Forelimb muscle (tissue), 1 donor: ENCODE data around the gene SHOX. TPM values are rescaled to one million over a fixed set of nuclear protein-coding genes. Genes with fewer than 3 reads are reported as not detected.
"Not testable (repeated sequence)": the region's sequence is repeated elsewhere in the genome, so short reads cannot be mapped to it uniquely, and the experiment has no call there.

Experiments
- DNase-seq: peaks from one replicate; pipeline ENCODE4 v3.0.0-alpha.2; 2013; ENCODE audit warnings: low read depth
- polyA plus RNA-seq: library from polyadenylated mRNA; unstranded; fragments of 120-200 nt; gene quantifications from one replicate; pipeline ENCODE4 v1.2.1, GENCODE V29; 2013; ENCODE audit not compliant: insufficient read length

Gene SHOX
- polyA plus RNA-seq, 1 donor: 0.58 TPM

DNA sequence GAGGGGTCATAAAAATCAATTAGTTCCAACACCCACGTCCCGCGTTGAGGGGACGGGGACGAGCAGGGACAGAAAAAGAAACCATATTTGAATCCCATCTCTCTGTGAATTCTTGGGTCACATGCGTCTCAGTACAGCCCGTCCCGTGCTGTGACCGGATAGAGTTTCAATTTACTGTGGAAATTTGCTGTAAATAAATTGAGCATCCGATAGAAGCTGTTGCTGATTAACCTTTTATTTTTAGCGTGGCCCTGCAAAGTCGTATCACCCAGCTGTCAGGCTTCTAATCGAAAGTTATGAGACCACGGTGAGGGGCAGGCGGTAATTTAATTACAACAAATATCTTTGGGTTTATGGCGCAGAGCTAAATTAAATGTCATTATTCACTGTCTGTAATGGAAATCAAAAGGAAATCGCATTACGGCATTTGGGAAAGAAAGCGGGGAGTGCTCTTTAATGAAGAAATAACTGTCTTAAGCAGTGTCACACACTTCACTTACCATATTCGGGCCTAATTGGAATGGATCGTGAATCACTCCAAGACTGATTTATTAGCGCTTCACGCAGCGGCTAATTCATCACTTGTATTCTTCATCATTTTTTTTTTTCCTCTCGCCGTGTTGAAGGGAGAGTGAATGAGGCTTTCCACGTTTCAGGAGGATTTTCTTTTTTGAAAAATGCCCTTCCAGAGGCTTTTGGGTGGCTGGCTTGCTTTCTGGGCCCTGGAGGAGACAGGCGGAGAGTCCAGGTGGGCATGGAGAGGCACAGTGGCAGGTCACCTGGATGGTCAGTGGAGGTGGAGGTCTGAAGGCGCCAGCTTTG lies 7.3 kb downstream of the SHOX start:
- DNase-seq: no peak

DNA sequence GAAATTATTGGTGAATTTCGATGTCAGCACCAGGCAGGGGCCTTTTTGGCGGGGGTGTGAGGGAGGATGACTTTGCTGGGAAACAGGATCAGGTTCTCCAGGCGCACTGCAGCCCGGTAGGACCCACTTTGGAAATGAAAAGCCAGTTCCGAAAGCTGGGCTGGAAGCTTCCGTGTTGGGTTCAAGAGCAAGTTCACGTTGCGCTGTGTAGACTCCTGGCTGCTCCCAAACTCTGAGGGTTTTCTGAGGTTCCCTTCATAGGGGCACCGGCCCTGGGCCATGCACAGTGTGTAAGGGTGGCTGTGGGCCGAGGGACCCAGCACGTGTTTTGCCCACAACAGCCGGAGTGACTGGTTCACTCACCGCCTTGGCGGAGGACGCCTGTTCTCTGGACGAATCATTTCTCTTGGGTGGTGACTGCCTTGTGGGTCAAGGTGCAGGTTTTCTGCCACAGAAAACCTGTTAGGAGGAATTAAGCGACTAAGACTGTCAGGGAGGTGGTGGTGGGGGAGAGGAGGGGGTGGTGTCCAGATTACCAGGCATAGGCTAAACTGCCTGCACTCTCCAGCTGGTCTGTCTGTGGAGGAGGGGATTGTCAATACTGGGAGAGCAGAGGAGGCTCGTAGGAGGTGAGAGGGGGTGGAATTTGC lies 8.0 kb downstream of the SHOX start:
- DNase-seq: no peak

DNA sequence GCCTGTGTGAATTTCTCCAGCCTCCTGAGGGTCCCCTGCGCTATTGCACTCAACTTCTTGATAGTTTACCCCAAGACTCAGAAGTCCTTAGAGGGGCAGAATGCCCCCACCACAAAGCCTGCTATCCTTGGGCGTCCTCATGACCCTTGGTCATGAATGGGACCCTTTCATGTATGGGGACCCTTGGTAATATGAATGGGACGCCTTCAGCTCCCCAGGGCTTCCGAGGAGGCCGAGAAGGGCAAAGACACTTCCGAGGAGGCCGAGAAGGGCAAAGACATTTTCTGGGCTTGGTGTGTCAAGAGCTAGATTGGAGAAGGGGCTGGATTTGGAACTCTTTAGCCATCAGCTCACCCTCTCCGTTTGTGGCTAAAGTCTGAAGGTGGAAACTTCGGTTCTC lies 8.6 kb downstream of the SHOX start:
- DNase-seq: no peak

DNA sequence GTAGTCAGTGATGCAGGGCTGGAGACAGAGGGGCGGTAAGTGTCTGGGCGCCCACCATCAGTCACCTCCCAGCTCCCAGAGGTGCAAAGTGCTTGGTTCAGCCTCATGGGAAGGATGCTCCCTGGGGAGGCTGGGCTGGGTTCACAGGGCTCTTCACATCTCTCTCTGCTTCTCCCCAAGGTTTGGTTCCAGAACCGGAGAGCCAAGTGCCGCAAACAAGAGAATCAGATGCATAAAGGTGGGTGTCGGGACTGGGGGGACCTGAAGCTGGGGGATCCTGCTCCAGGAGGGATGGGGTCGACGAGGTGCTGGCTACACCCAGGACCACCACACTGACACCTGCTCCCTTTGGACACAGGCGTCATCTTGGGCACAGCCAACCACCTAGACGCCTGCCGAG lies 10.1 kb downstream of the SHOX start:
- no peak for DNase-seq

DNA sequence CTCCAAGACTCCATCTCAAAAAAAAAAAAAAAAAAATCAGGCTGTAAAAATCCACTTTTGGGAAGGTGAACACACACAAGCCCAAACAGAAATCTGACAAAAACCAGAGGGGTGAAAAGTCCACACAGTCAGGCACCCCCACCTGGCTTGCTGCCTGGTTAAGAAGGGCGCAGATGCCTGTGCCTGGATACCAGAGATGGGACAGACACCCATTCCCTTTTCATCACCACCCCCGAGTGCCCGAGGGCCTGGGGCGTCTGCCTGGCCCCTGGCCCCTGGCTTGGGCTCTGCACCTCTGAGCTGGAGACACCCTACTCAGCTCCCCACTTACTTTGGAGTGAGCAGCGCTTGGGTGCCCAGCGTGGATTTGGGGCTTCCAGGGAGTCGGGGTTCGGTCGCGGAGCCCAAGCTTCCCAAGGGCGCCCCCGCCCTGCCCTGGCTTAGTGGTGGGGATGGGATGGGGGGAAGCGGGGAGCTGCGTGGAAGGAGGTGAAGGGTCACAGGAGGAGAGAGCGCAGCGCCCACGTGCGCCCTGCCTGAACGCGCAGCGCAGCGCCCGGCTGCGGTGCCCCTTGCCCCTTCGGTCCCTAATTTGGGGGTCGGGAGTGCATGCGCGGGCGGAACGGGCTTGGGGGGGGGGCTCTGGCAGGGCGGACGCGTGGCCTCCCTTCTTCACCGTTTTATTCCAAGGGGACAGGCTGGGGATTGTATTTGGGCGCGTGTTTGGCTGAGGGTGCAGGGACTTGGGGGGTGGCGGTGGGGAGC lies 11.3 kb downstream of the SHOX start:
- no peak for DNase-seq

DNA sequence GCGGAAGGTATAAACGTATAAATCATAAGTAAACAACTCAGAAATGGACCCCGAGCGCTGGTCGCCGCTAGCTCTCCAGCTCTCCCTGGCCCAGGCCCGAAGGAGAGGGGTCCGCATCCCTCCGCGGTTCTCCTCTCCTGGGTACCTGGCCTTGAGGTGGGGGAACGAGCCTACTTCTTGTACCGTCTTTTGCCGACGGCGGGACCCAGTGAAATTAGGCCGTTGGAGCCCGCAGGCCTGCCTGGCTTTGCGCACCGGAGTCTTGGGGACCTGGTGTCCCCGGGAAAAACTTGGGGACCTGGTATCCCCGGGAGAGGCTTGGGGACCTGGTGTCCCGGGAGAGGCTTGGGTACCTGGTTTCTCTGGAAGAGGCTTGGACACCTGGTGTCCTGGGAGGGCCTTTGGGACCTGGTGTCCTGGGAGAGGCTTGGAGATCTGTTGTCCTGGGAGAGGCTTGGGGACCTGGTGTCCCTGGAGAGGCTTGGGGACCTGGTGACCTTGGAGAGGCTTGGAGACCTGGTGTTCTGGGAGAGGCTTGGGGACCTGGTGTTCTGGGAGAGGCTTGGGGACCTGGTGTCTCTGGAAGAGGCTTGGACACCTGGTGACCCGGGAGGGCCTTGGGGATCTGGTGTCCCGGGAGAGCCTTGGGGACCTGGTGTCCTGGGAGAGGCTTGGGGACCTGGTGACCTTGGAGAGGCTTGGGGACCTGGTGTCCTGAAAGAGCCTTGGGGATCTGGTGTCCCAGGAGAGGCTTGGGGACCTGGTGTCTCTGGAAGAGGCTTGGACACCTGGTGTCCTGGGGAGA lies 12.0 kb downstream of the SHOX start:
- no peak for DNase-seq

DNA sequence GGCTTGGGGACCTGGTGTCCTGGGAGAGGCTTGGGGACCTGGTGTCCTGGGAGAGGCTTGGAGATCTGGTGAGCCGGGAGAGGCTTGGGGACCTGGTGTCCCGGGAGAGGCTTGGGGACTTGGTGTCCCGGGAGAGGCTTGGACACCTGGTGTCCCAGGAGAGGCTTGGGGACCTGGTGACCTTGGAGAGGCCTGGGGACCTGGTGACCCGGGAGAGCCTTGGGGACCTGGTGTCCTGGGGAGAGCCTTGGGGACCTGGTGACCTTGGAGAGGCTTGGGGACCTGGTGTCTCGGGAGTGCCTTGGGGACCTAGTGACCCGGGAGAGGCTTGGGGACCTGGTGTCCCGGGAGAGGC lies 12.6 kb downstream of the SHOX start:
- DNase-seq: no peak

DNA sequence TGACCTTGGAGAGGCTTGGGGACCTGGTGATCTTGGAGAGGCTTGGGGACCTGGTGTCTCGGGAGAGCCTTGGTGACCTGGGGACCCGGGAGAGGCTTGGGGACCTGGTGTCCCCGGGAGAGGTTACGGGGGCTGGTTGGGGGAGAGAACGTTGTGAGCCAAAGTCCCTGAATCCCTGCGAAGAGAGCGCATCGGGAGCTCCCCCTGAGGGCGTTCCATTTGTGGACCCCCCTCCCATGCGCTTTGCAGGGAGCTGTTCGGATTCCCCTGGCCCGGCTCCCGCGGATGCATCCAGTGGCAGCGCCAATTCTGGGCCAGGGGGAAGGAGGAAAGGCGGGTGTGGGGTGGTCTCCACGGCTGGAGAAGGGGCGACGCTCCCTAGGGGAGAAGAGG lies 13.3 kb downstream of the SHOX start:
- DNase-seq: no peak

DNA sequence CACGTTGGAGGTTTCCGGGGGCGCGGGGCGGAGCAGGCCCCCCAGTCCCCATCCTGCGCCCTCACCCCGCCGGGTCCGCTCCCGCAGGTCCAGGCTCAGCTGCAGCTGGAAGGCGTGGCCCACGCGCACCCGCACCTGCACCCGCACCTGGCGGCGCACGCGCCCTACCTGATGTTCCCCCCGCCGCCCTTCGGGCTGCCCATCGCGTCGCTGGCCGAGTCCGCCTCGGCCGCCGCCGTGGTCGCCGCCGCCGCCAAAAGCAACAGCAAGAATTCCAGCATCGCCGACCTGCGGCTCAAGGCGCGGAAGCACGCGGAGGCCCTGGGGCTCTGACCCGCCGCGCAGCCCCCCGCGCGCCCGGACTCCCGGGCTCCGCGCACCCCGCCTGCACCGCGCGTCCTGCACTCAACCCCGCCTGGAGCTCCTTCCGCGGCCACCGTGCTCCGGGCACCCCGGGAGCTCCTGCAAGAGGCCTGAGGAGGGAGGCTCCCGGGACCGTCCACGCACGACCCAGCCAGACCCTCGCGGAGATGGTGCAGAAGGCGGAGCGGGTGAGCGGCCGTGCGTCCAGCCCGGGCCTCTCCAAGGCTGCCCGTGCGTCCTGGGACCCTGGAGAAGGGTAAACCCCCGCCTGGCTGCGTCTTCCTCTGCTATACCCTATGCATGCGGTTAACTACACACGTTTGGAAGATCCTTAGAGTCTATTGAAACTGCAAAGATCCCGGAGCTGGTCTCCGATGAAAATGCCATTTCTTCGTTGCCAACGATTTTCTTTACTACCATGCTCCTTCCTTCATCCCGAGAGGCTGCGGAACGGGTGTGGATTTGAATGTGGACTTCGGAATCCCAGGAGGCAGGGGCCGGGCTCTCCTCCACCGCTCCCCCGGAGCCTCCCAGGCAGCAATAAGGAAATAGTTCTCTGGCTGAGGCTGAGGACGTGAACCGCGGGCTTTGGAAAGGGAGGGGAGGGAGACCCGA lies 14.0 kb downstream of the SHOX start:
- no peak for DNase-seq

DNA sequence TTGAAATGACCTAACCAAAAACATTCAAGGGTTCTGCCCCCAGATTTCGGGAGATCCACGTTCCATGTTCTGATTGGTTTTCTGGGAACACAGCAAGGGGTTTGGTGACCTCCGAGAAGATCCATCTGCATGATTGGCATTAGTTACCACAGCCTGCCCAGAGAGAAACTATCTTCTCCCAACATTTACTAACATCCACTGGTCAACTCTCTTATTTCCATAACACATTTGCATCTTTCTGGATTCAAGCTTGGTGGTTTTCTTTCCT lies 15.6 kb downstream of the SHOX start:
- DNase-seq: no peak

DNA sequence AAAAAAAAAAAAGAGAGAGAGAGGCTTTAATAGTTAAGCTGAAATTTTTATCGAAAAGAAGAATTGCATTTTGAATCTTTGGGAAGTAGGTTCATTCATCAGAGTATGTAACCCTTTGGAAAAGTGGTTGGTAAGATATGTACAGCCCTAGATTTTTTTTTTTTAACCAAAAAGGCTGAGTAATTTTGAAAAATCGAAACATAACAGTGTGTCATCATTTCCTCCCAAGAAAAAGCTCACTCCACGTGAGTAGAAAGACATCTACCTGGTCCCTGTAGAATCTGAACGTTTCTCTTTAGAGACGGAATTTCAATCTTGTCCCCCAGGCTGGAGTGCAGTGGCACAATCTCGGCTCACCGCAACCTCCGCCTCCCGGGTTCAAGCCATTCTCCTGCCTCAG lies 16.2 kb downstream of the SHOX start:
- DNase-seq: no peak

DNA sequence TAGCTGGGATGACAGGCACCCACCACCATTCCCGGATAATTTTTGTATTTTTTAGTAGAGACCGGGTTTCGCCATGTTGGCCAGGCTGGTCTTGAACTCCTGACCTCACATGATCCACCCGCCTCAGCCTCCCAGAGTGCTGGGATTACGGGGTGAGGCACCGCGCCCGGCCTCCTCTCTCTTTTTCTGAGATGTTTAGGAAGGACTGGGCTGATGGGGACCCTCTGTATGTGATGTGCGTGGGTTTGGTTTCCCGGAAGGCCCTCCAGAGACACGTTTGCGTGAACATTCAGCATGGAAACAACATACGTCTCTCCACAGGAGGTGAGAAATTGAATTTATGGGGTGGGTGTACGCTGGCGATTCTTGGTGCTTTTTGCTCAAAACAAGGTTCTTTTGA lies 18.6 kb downstream of the SHOX start:
- no peak for DNase-seq

DNA sequence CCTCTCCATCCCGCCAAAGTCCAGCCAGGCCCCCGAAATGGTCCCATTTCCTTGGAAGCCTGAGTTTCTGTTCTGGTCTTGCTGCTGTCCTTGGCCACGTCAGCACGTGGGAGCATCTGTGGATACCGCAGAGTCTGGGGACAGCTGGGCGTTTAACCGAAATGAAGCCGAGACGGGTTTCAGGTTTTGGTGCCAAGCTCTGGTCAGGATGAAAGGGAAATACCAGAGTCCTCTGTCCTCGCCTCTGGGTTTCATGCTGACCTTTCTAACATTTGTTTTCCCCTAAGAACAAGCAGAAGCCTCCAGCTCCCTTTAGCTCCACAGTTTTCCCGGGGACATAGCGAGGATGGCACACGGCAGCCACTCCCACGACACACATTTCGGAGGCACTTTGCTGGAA lies 19.7 kb downstream of the SHOX start:
- no peak for DNase-seq

DNA sequence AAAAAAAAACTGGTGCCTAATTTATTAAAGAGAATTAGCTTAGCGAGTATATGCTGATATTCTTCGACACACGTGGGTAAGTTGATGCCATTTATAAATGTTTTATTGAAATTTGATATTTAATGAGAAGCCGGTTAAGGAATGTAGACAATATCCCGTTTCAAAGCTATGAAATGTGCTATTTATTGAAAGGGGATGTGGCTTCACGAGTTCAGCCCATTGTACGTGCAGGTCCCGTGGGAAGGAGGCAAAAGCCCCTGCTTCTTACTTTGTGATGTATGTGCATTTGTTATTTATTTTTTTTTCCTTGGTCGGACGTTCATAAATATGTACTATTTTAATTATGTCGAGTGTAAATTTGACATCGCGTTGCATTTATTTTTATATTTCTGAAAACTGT lies 20.2 kb downstream of the SHOX start:
- no peak for DNase-seq

DNA sequence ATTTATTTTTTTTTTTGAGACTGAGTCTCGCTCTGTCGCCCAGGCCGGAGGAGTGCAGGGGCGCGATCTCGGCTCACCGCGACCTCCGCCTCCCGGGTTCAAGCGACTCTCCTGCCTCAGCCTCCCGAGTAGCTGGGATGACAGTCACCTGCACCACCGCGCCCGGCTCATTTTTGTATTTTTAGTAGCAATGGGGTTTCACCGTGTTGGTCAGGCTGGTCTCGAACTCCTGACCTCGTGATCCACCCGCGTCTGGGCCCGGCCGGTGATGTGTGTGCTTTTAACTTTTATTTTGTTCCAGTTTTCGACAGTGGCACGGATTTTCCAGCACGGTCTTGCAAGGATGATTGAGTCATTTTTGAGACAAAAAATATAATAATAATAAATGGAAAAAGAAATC lies 21.3 kb downstream of the SHOX start:
- not testable (repeated sequence) for DNase-seq

DNA sequence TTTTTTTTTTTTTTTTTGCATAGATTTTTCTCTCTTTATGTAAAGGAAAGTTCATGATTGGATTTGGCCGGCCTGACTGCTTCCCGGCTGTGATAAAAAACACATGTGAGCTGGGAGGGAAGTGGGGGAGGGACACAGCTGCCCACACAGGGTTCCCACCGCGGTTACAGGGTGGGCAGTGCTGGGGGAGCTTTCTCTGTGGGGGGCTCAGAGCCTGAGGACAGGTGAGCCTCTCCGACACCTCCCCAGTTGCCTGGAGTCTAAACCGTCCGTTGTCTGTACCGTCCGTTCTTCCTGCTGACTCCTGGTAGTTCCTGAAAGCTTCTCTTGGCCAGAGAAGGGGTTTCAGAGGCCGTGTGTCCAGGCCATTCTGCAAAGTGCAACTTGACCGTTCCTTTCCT lies 21.8 kb downstream of the SHOX start:
- peak; percentile 56 for DNase-seq

DNA sequence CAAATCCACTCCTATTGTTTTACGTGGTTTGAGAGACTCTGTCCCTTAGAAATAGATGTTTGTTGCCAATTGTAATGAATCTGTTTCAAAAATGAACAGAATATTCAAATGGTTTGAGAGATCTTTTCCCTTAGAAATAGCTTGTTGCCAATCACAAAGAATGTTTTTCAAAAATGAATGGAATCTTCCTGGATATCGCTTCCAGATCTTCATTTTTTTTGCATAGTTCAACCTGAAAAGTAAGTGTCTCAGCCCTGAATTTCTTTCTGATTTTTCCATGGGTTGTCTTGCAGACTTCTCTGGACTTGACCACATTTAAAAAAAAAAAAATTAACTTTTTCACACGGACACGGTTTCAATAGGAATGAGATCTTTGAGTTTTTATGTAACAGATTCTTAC lies 22.7 kb downstream of the SHOX start:
- DNase-seq: no peak

DNA sequence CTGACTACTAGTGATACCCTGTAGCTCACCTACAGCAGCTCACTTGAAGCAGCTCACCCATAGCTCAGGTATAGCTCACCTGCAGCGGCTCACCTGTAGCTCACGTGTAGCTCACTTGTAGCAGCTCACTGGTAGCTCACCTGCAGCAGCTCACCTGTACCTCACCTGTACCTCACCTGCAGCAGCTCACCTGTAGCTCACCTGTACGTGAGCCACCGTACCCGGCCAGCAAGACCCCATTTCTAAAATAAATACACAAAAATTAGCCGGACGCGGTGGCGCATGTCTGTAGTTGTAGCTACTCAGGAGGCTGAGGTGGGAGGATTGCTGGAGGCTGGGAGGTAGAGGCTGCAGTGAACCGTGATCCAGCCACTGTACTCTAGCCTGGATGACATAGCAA lies 30.6 kb downstream of the SHOX start:
- no peak for DNase-seq

DNA sequence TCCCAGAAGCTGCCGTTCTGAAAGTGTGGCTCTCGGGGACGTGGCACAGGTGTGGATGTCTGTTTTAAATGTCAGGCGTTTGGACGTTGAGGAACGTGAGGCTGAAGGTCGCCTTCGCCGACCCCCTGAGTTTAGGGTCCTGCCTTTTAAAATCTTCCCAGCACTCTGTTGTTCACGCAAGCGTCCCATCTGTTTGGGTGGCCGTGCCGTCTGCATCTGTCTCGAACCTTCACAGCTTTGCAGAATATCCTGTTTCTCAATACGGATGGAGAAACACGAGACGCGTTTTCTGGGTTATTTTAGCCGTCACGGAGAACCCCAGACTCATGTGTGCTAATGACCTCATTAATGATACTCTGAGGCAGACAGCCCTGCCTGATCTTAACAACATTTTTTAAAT lies 31.5 kb downstream of the SHOX start:
- DNase-seq: no peak

DNA sequence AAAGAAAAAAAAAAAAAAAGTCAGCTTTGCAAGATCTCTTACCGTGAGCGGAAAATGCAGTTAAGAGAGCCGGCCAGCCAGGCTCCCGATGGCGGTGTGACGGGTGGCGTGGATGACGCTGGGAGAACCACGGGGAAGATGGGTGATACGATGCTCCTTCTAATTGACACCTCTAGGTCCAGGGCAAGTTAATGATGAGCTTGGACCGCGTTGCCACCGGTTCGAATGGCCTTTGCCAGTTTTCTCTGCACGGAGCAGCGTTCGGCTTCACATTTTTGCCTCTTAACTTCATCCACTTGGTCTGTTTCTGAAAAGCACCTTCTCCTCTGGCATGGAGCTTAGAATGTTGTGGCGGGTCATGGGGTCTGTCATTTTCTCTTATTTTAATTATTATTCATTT lies 33.2 kb downstream of the SHOX start:
- no peak for DNase-seq
